ENCODE data around the gene NUB1. TPM values are rescaled to one million over a fixed set of nuclear protein-coding genes. Genes with fewer than 3 reads are reported as not detected.
A peak's percentile ranks its signal among the peaks of the same experiment; 100 is the strongest.

Gene NUB1
- polyA plus RNA-seq, 1 experiment: 44.5 TPM

DNA sequence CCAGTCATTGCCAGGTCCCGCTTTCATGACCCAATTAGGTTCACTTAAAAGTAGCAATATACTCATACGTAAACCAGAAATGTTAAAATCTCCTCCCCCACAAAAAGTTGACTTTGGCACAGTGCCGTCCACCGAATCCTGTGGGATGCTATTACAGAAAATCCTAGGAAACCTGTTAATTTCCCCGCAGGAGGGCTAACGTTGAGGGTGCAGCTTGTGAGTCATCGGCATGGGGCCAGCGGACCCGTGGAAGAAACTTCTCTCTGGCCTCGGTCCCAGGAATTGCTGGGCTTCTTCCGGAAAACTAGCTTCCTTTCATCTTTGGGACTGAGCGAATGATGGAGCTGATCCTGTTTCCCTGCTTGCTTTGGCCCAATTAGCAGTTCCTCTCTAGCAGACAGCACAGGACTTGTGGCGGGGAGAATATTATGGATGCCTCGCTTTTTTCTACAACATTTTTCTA is 84.9 kb downstream of the NUB1 start:
- no peaks in the 10 kb centered on the region for H3K36me3 ChIP-seq (ENCODE audit: control insufficient read depth, insufficient read depth, low read length)
- ChIA-PET CTCF (interaction anchor here (1.5 to 1.8 kb wide), 2 partner anchors 58 to 66 kb away, joined by 3 to 7 read pairs; no protein-coding TSS in a partner anchor), POLR2A (no interaction called here)
- no peak overlapping the region for H3K4me3 ChIP-seq (ENCODE audit: low read depth, low read length)
- TF ChIP-seq, protein P1, sequence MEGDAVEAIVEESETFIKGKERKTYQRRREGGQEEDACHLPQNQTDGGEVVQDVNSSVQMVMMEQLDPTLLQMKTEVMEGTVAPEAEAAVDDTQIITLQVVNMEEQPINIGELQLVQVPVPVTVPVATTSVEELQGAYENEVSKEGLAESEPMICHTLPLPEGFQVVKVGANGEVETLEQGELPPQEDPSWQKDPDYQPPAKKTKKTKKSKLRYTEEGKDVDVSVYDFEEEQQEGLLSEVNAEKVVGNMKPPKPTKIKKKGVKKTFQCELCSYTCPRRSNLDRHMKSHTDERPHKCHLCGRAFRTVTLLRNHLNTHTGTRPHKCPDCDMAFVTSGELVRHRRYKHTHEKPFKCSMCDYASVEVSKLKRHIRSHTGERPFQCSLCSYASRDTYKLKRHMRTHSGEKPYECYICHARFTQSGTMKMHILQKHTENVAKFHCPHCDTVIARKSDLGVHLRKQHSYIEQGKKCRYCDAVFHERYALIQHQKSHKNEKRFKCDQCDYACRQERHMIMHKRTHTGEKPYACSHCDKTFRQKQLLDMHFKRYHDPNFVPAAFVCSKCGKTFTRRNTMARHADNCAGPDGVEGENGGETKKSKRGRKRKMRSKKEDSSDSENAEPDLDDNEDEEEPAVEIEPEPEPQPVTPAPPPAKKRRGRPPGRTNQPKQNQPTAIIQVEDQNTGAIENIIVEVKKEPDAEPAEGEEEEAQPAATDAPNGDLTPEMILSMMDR (IDR thresholded peaks at IDR 0.05; ENCODE audit: insufficient read depth, low read depth, low read length): no peak
- DNase-seq (ENCODE audit: low read depth): peak; percentile 49
- peaks cover 7% of the 10 kb centered on the region for H3K27me3 ChIP-seq (ENCODE audit: control insufficient read depth, insufficient read depth, low read length)

DNA sequence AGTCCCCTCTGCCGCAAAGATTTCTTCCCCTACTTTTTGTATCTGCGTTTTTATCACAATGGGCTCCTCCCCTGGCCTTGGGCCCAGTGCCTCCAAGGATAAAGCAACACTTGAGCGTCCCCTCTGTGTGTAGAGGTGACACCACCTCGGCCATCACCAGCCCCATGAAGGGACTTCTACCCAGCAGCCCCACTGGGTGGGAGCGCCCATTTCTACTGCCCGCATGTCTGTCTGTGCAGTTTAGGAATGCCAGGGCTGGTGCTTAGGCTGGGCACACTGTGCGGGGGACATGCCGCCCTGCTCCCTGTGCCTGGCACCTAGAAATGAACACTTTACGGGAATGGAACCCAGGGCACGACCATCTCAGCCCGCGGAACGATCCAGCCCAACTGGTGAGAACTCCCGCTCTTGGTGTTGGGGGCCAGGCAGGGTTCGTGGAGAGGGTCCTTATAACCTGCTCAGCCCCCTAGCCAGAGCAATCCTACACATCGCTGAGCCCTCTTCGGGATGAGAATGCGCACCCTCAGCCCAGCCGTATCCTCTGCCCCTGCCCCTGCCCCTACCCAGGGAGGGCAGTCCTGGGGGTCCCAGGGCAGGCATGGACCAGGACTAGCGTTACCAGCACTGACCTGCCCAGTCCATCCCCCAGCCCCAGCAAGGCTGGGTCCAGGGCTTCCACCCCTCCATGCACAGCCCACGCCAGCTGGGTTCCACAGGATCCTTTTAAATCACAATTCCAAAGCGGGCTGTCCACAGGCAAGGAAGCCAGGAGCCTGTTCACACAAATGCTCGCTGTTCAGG is 85.5 kb downstream of the NUB1 start:
- ChIA-PET POLR2A (no interaction called here), CTCF (interaction anchor here (1.5 to 1.8 kb wide), 2 partner anchors 59 to 67 kb away, joined by 3 to 7 read pairs; no protein-coding TSS in a partner anchor)
- no peak for DNase-seq (ENCODE audit: low read depth)
- H3K27me3 ChIP-seq (ENCODE audit: control insufficient read depth, insufficient read depth, low read length): peaks cover 3% of the 10 kb centered on the region
- TF ChIP-seq, protein P1 (IDR thresholded peaks at IDR 0.05; ENCODE audit: insufficient read depth, low read depth, low read length): no peak
- H3K4me3 ChIP-seq (ENCODE audit: low read depth, low read length): no peak overlapping the region
- no peaks in the 10 kb centered on the region for H3K36me3 ChIP-seq (ENCODE audit: control insufficient read depth, insufficient read depth, low read length)

DNA sequence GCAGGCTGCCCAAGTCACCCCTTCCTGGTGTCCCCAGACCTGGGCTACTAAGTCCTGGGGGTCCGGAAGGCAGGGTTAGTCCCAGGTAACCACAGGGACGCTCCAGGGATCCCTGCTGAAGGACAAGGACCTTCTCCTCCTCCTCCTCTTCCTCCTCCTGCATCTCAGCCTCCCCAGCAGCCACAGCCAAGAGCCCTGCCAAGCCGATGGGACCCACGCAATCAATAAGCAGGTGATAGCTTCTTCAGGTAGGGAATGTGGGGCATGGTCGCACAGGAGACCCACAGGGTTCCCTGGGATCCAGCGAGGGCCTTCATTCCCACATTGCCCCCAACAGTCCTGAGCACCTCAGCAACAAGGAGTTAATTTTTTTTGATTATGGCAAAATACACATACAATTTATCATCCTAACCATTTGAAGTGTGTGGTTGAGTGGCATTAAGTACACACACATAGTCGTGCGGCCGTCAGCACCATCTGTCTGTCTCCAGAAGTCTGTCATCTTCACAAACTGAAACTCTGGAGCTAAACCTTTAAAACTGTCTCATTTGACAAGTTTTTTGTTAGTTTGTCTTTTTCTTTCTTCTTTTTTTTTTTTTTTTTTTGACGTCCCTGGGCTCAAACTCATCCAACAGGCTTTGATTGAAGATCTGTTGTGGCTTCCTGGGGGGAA is 86.2 kb downstream of the NUB1 start:
- Histone ChIP-seq H3K36me3 (ENCODE audit: control insufficient read depth, insufficient read depth, low read length) (no peaks in the 10 kb centered on the region), H3K4me3 (ENCODE audit: low read depth, low read length) (no peak overlapping the region), H3K27me3 (ENCODE audit: control insufficient read depth, insufficient read depth, low read length) (peaks cover 3% of the 10 kb centered on the region)
- TF ChIP-seq, protein P1 (IDR thresholded peaks at IDR 0.05; ENCODE audit: insufficient read depth, low read depth, low read length): no peak
- CTCF ChIA-PET: interaction anchor here (1.3 to 1.4 kb wide), 2 partner anchors 9 to 21 kb away, joined by 4 to 8 read pairs; no protein-coding TSS in a partner anchor
- POLR2A ChIA-PET: interaction anchor here (1.2 kb wide), 1 partner anchor 32 kb away, joined by 3 read pairs; no protein-coding TSS in a partner anchor
- no peak for DNase-seq (ENCODE audit: low read depth)

Other genes starting within 250 kb of the NUB1 start
- gene GBX1, start 174.1 kb upstream of the NUB1 start, polyA plus RNA-seq (2011; rRNA removed): not detected in 2 replicates
- not detected in 2 replicates for gene ASB10, start 154.6 kb upstream of the NUB1 start, polyA plus RNA-seq (2011; rRNA removed)
- not detected in 2 replicates for gene H2BK1, start 131.3 kb upstream of the NUB1 start, polyA plus RNA-seq (2011; rRNA removed)
- 44.2 and 62.5 TPM in 2 replicates for gene ABCF2, start 114.6 kb upstream of the NUB1 start, polyA plus RNA-seq (2011; rRNA removed)
- 26.1 and 42.6 TPM in 2 replicates for gene CHPF2, start 109.3 kb upstream of the NUB1 start, polyA plus RNA-seq (2011; rRNA removed)
- 37.7 and 46.6 TPM in 2 replicates for gene SMARCD3, start 93.1 kb upstream of the NUB1 start, polyA plus RNA-seq (2011; rRNA removed)
- gene WDR86, start 68.2 kb downstream of the NUB1 start, polyA plus RNA-seq (2011; rRNA removed): 0.04 TPM in 1 of 2 replicates, not detected in the other
- 0.07 and 0.10 TPM in 2 replicates for gene CRYGN, start 98.3 kb downstream of the NUB1 start, polyA plus RNA-seq (2011; rRNA removed)
- gene RHEB, start 178.1 kb downstream of the NUB1 start, polyA plus RNA-seq (2011; rRNA removed): 45.4 and 97.8 TPM in 2 replicates